Measurements from ENCODE around the gene SLFNL1. TPM values are rescaled to one million over a fixed set of nuclear protein-coding genes. Genes with fewer than 3 reads are reported as not detected.
A peak's percentile ranks its signal among the peaks of the same experiment; 100 is the strongest.

Gene SLFNL1
- total RNA-seq, 2 experiments from 2014 or later: 0.49 to 0.82 TPM

DNA sequence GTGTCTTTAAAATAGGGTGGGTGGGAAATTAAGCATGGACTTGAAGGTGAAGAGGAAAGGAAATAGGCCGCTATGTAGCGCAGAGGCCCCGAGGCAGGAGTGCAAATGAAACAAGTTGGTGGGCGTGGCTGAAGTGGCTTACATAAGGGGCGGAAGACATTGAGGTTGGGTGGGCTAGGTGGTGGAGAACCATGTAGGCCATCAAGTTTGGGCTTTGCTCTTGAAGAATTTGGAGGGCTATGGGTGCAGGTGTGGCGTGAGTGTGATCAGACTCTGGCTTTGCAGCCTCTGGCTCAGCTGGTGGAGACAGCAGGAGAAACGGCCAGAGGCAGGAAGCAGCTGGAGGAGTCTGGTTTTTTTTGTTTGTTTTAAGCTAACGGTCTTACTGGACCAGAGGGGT is 6.7 kb downstream of the SLFNL1 start:
- no peaks in the 10 kb centered on the region for H3K79me2 ChIP-seq (ENCODE audit: insufficient read depth, low read depth, low read length)
- DNase-seq (ENCODE audit: low spot score): peak; percentile 30
- H3K4me1 ChIP-seq (ENCODE audit: insufficient read depth, low read length, poor library complexity, severe bottlenecking): peaks cover 13% of the 10 kb centered on the region
- no peaks in the 10 kb centered on the region for H4K20me1 ChIP-seq (ENCODE audit: insufficient read depth, low read length)
- no TSS peak for BruUV-seq (replicated peaks)
- H3K36me3 ChIP-seq (ENCODE audit: insufficient read depth, low read length): peaks cover 88% of the 10 kb centered on the region
- POLR2A ChIA-PET: no interaction called here
- CTCF ChIA-PET (ENCODE audit: unreplicated experiment): no interaction called here
- TF ChIP-seq CTCF (conservative IDR thresholded peaks at IDR 0.05; ENCODE audit: low read length) (no peak), EZH2phosphoT487 (IDR thresholded peaks at IDR 0.05; ENCODE audit: borderline replicate concordance, low read depth, low read length) (no peak)
- no peaks in the 10 kb centered on the region for H3K9me3 ChIP-seq (ENCODE audit: low read length)
- H2AFZ ChIP-seq (ENCODE audit: low read length): no peak overlapping the region
- no peak overlapping the region for H3K4me3 ChIP-seq (ENCODE audit: low read depth, low read length, poor library complexity, severe bottlenecking)
- H3K9me2 ChIP-seq (ENCODE audit: insufficient read depth, low read length): no peaks in the 10 kb centered on the region
- no peak overlapping the region for H3K4me2 ChIP-seq (ENCODE audit: low read length)
- H3K27ac ChIP-seq (ENCODE audit: low read depth, low read length, poor library complexity, severe bottlenecking): peak overlapping the region; percentile 9
- intact Hi-C loops (cut with micrococcal nuclease; ENCODE audit: unreplicated experiment): no loop called here

- DNase-seq (ENCODE audit: low spot score): no peak
- CTCF ChIA-PET (ENCODE audit: unreplicated experiment): interaction anchor here (1.3 kb wide), 1 partner anchor 10 kb away, joined by 3 read pairs; no protein-coding TSS in a partner anchor
- intact Hi-C loops (cut with micrococcal nuclease; ENCODE audit: unreplicated experiment): no loop called here
- H3K9me2 ChIP-seq (ENCODE audit: insufficient read depth, low read length): no peaks in the 10 kb centered on the region
- H3K9me3 ChIP-seq (ENCODE audit: low read length): no peaks in the 10 kb centered on the region
- H3K4me2 ChIP-seq (ENCODE audit: low read length): no peak overlapping the region
- BruUV-seq (replicated peaks): no TSS peak
- peaks cover 90% of the 10 kb centered on the region for H3K36me3 ChIP-seq (ENCODE audit: insufficient read depth, low read length)
- no peaks in the 10 kb centered on the region for H3K79me2 ChIP-seq (ENCODE audit: insufficient read depth, low read depth, low read length)
- H3K27ac ChIP-seq (ENCODE audit: low read depth, low read length, poor library complexity, severe bottlenecking): no peak overlapping the region
- no peaks in the 10 kb centered on the region for H4K20me1 ChIP-seq (ENCODE audit: insufficient read depth, low read length)
- TF ChIP-seq CTCF (conservative IDR thresholded peaks at IDR 0.05; ENCODE audit: low read length) (no peak), EZH2phosphoT487 (IDR thresholded peaks at IDR 0.05; ENCODE audit: borderline replicate concordance, low read depth, low read length) (no peak)
- POLR2A ChIA-PET: no interaction called here
- no peak overlapping the region for H2AFZ ChIP-seq (ENCODE audit: low read length)
- H3K4me1 ChIP-seq (ENCODE audit: insufficient read depth, low read length, poor library complexity, severe bottlenecking): peaks cover 13% of the 10 kb centered on the region
- H3K4me3 ChIP-seq (ENCODE audit: low read depth, low read length, poor library complexity, severe bottlenecking): no peak overlapping the region
These were observed 7.7 kb downstream of the SLFNL1 start for GRCh38 chr1:41013796-41014195.

DNA sequence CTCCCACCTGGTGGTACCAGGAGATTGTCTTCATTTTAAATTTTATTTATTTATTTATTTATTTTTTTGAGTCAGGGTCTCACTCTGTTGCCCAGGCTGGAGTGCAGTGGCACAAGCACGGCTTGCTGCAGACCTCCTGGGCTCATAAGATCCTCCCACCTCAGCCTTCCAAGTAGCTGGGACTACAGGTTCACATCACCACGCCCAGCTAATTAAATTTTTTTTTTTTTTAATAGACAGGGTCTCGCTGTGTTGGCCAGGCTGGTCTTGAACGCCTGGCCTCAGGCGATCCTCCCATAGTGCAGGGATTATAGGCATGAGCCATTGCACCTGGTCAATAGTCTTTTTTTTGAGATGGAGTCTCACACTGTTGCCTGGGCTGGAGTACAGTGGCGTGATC is 8.5 kb downstream of the SLFNL1 start:
- Histone ChIP-seq H3K9me3 (ENCODE audit: low read length) (no peaks in the 10 kb centered on the region), H3K4me3 (ENCODE audit: low read depth, low read length, poor library complexity, severe bottlenecking) (no peak overlapping the region), H3K4me2 (ENCODE audit: low read length) (no peak overlapping the region), H3K36me3 (ENCODE audit: insufficient read depth, low read length) (peaks cover 93% of the 10 kb centered on the region), H2AFZ (ENCODE audit: low read length) (no peak overlapping the region), H3K9me2 (ENCODE audit: insufficient read depth, low read length) (no peaks in the 10 kb centered on the region), H3K27ac (ENCODE audit: low read depth, low read length, poor library complexity, severe bottlenecking) (no peak overlapping the region), H4K20me1 (ENCODE audit: insufficient read depth, low read length) (no peaks in the 10 kb centered on the region), H3K4me1 (ENCODE audit: insufficient read depth, low read length, poor library complexity, severe bottlenecking) (peaks cover 13% of the 10 kb centered on the region), H3K79me2 (ENCODE audit: insufficient read depth, low read depth, low read length) (no peaks in the 10 kb centered on the region)
- no peak for DNase-seq (ENCODE audit: low spot score)
- no TSS peak for BruUV-seq (replicated peaks)
- CTCF ChIA-PET (ENCODE audit: unreplicated experiment): interaction anchor here (1.3 kb wide), 1 partner anchor 10 kb away, joined by 3 read pairs; no protein-coding TSS in a partner anchor
- no peak for TF ChIP-seq CTCF (conservative IDR thresholded peaks at IDR 0.05; ENCODE audit: low read length)
- TF ChIP-seq EZH2phosphoT487 (IDR thresholded peaks at IDR 0.05; ENCODE audit: borderline replicate concordance, low read depth, low read length): no peak
- POLR2A ChIA-PET: no interaction called here
- intact Hi-C loops (cut with micrococcal nuclease; ENCODE audit: unreplicated experiment): no loop called here

Data from OCI-LY7 (cell line).